ENCODE measurements around the gene RABGAP1.

GRCh38 chr9:123035791-123036190 is 95.0 kb downstream of the RABGAP1 start:
- TF ChIP-seq CTCF (conservative IDR thresholded peaks at IDR 0.05), result no peak
- TF ChIP-seq EZH2 (IDR thresholded peaks at IDR 0.05; ENCODE audit: low read depth), result no peak
